ENCODE results near the gene ANO7. TPM values are rescaled to one million over a fixed set of nuclear protein-coding genes. Genes with fewer than 3 reads are reported as not detected.

The ANO7 gene
- total and polyA plus RNA-seq, 2 of the 13 experiments (the other 11 are each of a cell fraction or from before 2014, with no cell fraction given) = 4.1 to 4.9 TPM

DNA sequence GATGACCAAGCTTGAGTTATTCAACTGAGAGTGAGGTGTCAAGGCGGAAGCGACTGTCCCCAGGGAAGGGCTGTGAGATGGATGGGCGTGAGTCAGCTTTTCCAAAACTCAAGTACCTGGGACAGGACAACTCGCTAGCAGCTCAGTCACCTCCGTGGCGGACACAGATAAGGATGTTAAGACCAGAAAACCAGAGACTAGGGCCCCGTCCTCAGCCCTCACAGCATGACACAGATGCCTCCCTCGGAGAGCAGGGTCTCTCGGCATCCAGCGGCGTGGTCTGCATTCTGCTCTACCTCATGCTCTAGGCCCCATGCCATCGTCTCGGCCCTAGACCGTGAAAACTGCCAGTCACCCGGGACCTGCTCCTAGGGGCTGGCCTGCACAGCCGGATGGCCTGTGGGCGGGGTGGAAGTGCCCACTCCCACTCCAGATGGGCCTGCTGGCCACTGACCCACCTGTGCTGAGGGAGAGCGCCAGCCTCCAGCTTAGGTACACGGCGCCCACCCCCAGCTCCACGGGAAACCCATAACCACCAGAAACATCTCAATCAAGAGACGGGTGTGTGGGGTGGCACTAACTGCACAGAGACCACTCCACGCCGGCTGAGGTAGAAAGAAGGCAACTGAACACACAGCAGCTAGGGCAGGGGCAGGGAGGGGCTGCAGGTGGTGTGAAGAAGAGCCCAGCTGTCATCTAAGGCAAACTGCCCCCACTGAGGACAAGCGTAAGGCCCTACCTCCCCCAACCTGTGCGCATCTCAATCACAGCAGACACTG is 39.8 kb downstream of the ANO7 start (continued):
- TF ChIP-seq ZFX (CRISPR knock-in tag; IDR thresholded peaks at IDR 0.05; ENCODE audit: low read depth) (peak; percentile 16; the same call in 1 of the 2 replicates), ZNF710 (CRISPR knock-in tag; IDR thresholded peaks at IDR 0.05; ENCODE audit: borderline replicate concordance) (0 out of 2 replicates have a peak, but pooled peaks have one; percentile 7), ZNF839 (CRISPR knock-in tag; IDR thresholded peaks at IDR 0.05; ENCODE audit: borderline replicate concordance) (0 out of 2 replicates have a peak, but pooled peaks have one; percentile 22), NCOA1 (CRISPR knock-in tag; IDR thresholded peaks at IDR 0.05) (peak; percentile 73; the same call in 1 of the 2 replicates), DR1 (CRISPR knock-in tag; IDR thresholded peaks at IDR 0.05) (0 out of 2 replicates have a peak, but pooled peaks have one; percentile 15), ZNF343 (CRISPR knock-in tag; IDR thresholded peaks at IDR 0.05) (0 out of 2 replicates have a peak, but pooled peaks have one; percentile 14)

- Histone ChIP-seq H3K36me3 (replicated peaks in 1 of 2; ENCODE audit: control insufficient read depth in 1 of 2, insufficient read depth in 2 of 2, low read length in 2 of 2) (peaks cover 44 to 78% of the 10 kb centered on the region in 2 experiments), H3K9me3 (ENCODE audit: low read length) (no peaks in the 10 kb centered on the region), H4K20me1 (ENCODE audit: insufficient read depth, low read length) (peaks cover 46% of the 10 kb centered on the region; the same call in 1 of the 2 replicates), H3K9ac (ENCODE audit: insufficient read depth, low read depth, low read length) (no peak overlapping the region), H3K79me2 (ENCODE audit: insufficient read depth, low read length) (peaks cover 6% of the 10 kb centered on the region), H3K27ac (ENCODE audit: extremely low read length, insufficient read depth, low read length) (peak overlapping the region; percentile 24), H3K4me2 (ENCODE audit: low read depth, low read length) (no peak overlapping the region), H3K4me1 (ENCODE audit: insufficient read depth, low read length) (peaks cover 31% of the 10 kb centered on the region), H2AFZ (ENCODE audit: low read length) (no peak overlapping the region), H3K4me3 (replicated peaks in 1 of 3; ENCODE audit: insufficient read depth in 1 of 3, low read depth in 2 of 3, low read length in 3 of 3) (no peak overlapping the region), H3K27me3 (ENCODE audit: control insufficient read depth in 1 of 2, insufficient read depth in 2 of 2, low read length in 2 of 2) (no peaks in the 10 kb centered on the region)
- peak; percentile 37 for FAIRE-seq
- ChIA-PET CTCF (ENCODE audit: low intra/inter-chr PET ratio, low total read pairs) (no interaction called here), POLR2A (no interaction called here)
- intact Hi-C loops (cut with micrococcal nuclease; ENCODE audit: unreplicated experiment) = loop anchor here (10.0 kb wide), 1 partner anchor 374 kb away; no protein-coding TSS in a partner anchor
- in situ Hi-C loops (cut with HindIII; ENCODE audit: extremely low pct_ligation_motif_present, low pct_unique_long_range_greater_than_20kb) = no loop called here
- WGBS (ENCODE audit: low lambda C conversion rate) = 75% methylated on average over 20 of the region's 20 CpGs
- ATAC-seq = peak; percentile 14
- BruUV-seq (replicated peaks) = no TSS peak
- peak; percentile 69 for DNase-seq (ENCODE audit: low spot score)
- TF ChIP-seq, protein P1, sequence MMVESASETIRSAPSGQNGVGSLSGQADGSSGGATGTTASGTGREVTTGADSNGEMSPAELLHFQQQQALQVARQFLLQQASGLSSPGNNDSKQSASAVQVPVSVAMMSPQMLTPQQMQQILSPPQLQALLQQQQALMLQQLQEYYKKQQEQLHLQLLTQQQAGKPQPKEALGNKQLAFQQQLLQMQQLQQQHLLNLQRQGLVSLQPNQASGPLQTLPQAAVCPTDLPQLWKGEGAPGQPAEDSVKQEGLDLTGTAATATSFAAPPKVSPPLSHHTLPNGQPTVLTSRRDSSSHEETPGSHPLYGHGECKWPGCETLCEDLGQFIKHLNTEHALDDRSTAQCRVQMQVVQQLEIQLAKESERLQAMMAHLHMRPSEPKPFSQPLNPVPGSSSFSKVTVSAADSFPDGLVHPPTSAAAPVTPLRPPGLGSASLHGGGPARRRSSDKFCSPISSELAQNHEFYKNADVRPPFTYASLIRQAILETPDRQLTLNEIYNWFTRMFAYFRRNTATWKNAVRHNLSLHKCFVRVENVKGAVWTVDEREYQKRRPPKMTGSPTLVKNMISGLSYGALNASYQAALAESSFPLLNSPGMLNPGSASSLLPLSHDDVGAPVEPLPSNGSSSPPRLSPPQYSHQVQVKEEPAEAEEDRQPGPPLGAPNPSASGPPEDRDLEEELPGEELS (CRISPR knock-in tag; IDR thresholded peaks at IDR 0.05) = 0 out of 2 replicates have a peak, but pooled peaks have one; percentile 31
- TF ChIP-seq, protein P2, sequence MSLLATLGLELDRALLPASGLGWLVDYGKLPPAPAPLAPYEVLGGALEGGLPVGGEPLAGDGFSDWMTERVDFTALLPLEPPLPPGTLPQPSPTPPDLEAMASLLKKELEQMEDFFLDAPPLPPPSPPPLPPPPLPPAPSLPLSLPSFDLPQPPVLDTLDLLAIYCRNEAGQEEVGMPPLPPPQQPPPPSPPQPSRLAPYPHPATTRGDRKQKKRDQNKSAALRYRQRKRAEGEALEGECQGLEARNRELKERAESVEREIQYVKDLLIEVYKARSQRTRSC (CRISPR knock-in tag; IDR thresholded peaks at IDR 0.05; ENCODE audit: low read depth) = no peak
- TF ChIP-seq CBFB (CRISPR knock-in tag; IDR thresholded peaks at IDR 0.05) (peak; percentile 14; the same call in 1 of the 2 replicates), RARA (CRISPR knock-in tag; IDR thresholded peaks at IDR 0.05) (no peak), ZBTB14 (CRISPR knock-in tag; IDR thresholded peaks at IDR 0.05) (no peak), ZNF619 (CRISPR knock-in tag; IDR thresholded peaks at IDR 0.05) (0 out of 2 replicates have a peak, but pooled peaks have one; percentile 18), ZNF432 (CRISPR knock-in tag; IDR thresholded peaks at IDR 0.05; ENCODE audit: borderline replicate concordance) (no peak), HDAC1 (CRISPR knock-in tag; IDR thresholded peaks at IDR 0.05) (0 out of 2 replicates have a peak, but pooled peaks have one; percentile 21), ZFY (CRISPR knock-in tag; IDR thresholded peaks at IDR 0.05) (0 out of 2 replicates have a peak, but pooled peaks have one; percentile 19)
Measured at GRCh38 chr2:241228860-241229516, 40.5 kb downstream of the ANO7 start.
